BJ (cell line): ENCODE measurements around the gene SORBS1. TPM values are rescaled to one million over a fixed set of nuclear protein-coding genes. Genes with fewer than 3 reads are reported as not detected.
"Not testable (repeated sequence)": the region's sequence is repeated elsewhere in the genome, so short reads cannot be mapped to it uniquely, and the experiment has no call there.

Source experiments
- CTCF ChIA-PET: fragments of 350-600 bp; formaldehyde crosslinking; extraction: SDS; loops from one replicate; lab custom pipeline; 2021; ENCODE audit warnings: antibody characterized with exemption, inconsistent platforms; lab: Yijun Ruan, JAX
- POLR2A ChIA-PET: fragments of 300-600 bp; sonication (Branson Sonifier 250); formaldehyde crosslinking; extraction: SDS; loops from one replicate; lab custom pipeline; 2021; ENCODE audit warnings: antibody characterized with exemption; lab: Charles Lee
- DNase-seq: peaks from one replicate; pipeline ENCODE4 v3.0.0-alpha.2; 2011; ENCODE audit warnings: low read depth
- H3K27me3 ChIP-seq: 2 replicates; pipeline ENCODE4 v1.6.0; 2011; ENCODE audit warnings: low read length; ENCODE audit not compliant: control insufficient read depth, insufficient read depth
- H3K36me3 ChIP-seq: 2 replicates; pipeline ENCODE4 v1.5.1; 2011; ENCODE audit warnings: low read length; ENCODE audit not compliant: control insufficient read depth, insufficient read depth
- H3K4me3 ChIP-seq: 2 replicates; pipeline ENCODE4 v1.5.1; 2011; ENCODE audit warnings: low read depth, mild to moderate bottlenecking, control low read depth, low read length
- CTCF ChIP-seq: IDR thresholded peaks from 2 replicates; pipeline ENCODE4 v1.5.1; 2011; ENCODE audit warnings: low read depth, mild to moderate bottlenecking, control low read depth, inconsistent platforms, low read length, moderate library complexity; ENCODE audit not compliant: insufficient read depth
- polyA plus RNA-seq: library from polyadenylated mRNA; depleted of rRNA; stranded (reverse); fragments of >200 nt; gene quantifications from 2 replicates; pipeline ENCODE4 v1.2.3, GENCODE V29; 2011

Gene SORBS1
- polyA plus RNA-seq, 1 experiment: 1.8 TPM

GRCh38 chr10:95472304-95473088 lies 88.7 kb downstream of the SORBS1 start:
- Histone ChIP-seq H3K4me3 (no peak overlapping the region), H3K27me3 (no peaks in the 10 kb centered on the region; the same call in none of the 2 replicates), H3K36me3 (no peaks in the 10 kb centered on the region)
- CTCF ChIA-PET: interaction anchor here (1.4 kb wide), 1 partner anchor 42 kb away, joined by 5 read pairs; no protein-coding TSS in a partner anchor
- no peak for TF ChIP-seq CTCF
- POLR2A ChIA-PET: no interaction called here
- no peak for DNase-seq

- POLR2A ChIA-PET: no interaction called here
- no peak for TF ChIP-seq CTCF
- no peak overlapping the region for H3K4me3 ChIP-seq
- CTCF ChIA-PET: interaction anchor here (1.5 kb wide), 1 partner anchor 39 kb away, joined by 5 read pairs; no protein-coding TSS in a partner anchor
- H3K36me3 ChIP-seq: no peaks in the 10 kb centered on the region
- H3K27me3 ChIP-seq: no peaks in the 10 kb centered on the region; the same call in 1 of the 2 replicates
- no peak for DNase-seq
These were observed 91.5 kb downstream of the SORBS1 start for GRCh38 chr10:95469676-95470075.

- TF ChIP-seq CTCF: no peak
- Histone ChIP-seq H3K27me3 (no peaks in the 10 kb centered on the region; the same call in 1 of the 2 replicates), H3K36me3 (no peaks in the 10 kb centered on the region), H3K4me3 (no peak overlapping the region)
- ChIA-PET CTCF (interaction anchor here (1.5 kb wide), 1 partner anchor 39 kb away, joined by 5 read pairs; no protein-coding TSS in a partner anchor), POLR2A (no interaction called here)
- DNase-seq: no peak
These were observed 91.9 kb downstream of the SORBS1 start for GRCh38 chr10:95469251-95469650.

- POLR2A ChIA-PET: not testable (repeated sequence)
These were observed 93.5 kb downstream of the SORBS1 start for GRCh38 chr10:95467642-95468041.

GRCh38 chr10:95467162-95467599 lies 94.0 kb downstream of the SORBS1 start:
- Histone ChIP-seq H3K4me3 (no peak overlapping the region), H3K36me3 (no peaks in the 10 kb centered on the region), H3K27me3 (no peaks in the 10 kb centered on the region; the same call in 1 of the 2 replicates)
- TF ChIP-seq CTCF: no peak
- POLR2A ChIA-PET: no interaction called here
- CTCF ChIA-PET: interaction anchor here (1.2 kb wide), 1 partner anchor 21 kb away, joined by 3 read pairs; no protein-coding TSS in a partner anchor
- no peak for DNase-seq

More at GRCh38 chr10:95467642-95468041, 93.5 kb downstream of the SORBS1 start:
- not testable (repeated sequence) for DNase-seq, H3K27me3 ChIP-seq, H3K4me3 ChIP-seq, H3K36me3 ChIP-seq
- CTCF ChIA-PET: interaction anchor here (1.2 kb wide), 1 partner anchor 22 kb away, joined by 3 read pairs; no protein-coding TSS in a partner anchor
